Measurements from ENCODE around the gene SLC39A9.

Gene SLC39A9

DNA sequence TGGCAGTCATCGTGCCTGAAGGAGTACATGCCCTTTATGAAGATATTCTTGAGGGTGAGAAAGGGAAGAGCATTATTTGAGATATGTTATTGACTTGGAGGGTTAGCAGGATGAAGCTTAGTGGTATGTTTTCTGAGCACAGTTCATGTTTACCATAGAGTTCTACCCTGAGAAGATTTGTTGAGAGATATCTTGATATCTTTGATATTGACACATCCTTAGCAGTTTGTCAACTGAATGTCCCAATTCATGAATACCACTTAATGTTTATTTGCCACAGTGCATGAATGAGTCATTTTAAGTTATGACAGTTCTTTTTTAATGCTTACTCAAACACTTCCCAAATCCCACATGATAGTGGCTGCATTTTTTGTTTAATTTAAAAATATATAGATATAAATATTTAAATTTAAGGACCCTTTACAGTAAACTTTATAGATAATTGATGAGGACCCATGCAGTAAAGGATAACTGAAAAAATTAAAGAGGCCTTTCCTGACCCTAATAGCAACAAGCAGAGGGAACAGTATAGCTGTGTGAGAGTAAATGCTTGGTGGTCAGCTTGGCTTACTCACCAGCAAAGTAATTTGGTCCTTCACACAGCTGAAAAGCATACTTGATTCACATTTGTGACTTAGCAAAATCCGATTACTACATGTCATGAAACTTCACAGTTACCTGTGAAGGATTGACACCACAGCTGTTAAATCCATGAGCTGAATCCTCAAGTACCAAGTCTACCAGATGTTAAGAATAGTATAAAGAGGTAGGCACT, 25.8 kb downstream of the SLC39A9 start:
- no peak for DNase-seq (ENCODE audit: low read depth)

DNA sequence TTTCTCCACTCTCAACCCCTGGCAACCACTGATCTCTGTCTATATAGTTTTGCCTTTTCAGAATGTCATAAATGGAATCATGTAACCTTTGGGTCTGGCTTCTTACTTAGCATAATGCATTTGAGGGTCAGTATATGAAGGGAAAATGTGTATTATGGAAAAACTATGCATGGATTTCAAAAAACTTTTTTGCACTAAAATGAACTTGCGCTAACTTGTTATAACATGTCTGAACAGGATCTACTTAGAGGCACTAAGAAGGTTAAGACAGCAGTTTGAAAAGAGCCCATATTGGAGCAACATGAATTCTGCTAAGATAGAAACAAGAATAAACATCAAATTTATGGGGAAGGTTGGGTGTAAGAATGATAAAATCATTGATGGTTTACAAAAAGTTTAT, 29.1 kb downstream of the SLC39A9 start:
- DNase-seq (ENCODE audit: low read depth) = no peak

GRCh38 chr14:69428289-69428998, 30.0 kb downstream of the SLC39A9 start:
- no peak for DNase-seq (ENCODE audit: low read depth)

- DNase-seq (ENCODE audit: low read depth) = no peak
These were observed 31.2 kb downstream of the SLC39A9 start for GRCh38 chr14:69429643-69430042.

DNA sequence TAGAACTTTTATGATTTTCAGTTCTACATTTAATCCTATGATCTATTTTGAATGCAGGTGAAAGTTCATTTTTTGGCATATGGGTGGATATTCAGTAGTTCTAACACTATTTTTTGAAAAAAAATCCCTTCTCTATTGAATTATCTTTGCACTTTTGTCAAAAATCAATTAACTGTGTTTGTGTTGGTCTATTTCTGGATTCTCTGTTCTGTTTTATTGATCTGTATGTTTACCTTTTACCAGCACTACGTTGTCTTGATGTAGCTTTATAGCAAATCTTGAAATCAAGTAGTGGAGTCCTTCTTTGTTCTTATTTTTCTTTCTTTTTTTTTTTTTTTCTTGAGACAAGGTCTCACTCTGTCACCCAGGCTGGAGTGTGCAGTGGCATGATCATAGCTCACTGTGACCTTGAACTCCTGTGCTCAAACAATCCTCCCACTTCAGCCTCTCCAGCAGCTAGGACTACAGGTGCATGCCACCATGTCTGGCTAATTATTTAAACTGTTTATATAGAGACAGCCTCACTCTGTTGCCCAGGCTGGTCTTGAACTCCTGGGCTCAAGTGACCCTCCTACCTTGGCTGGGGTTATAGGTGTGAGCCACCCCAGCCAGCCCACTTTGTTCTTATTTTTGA, 31.9 kb downstream of the SLC39A9 start:
- no peak for DNase-seq (ENCODE audit: low read depth)

- no peak for DNase-seq (ENCODE audit: low read depth)
These were observed 33.9 kb downstream of the SLC39A9 start for GRCh38 chr14:69432364-69432763.

DNA sequence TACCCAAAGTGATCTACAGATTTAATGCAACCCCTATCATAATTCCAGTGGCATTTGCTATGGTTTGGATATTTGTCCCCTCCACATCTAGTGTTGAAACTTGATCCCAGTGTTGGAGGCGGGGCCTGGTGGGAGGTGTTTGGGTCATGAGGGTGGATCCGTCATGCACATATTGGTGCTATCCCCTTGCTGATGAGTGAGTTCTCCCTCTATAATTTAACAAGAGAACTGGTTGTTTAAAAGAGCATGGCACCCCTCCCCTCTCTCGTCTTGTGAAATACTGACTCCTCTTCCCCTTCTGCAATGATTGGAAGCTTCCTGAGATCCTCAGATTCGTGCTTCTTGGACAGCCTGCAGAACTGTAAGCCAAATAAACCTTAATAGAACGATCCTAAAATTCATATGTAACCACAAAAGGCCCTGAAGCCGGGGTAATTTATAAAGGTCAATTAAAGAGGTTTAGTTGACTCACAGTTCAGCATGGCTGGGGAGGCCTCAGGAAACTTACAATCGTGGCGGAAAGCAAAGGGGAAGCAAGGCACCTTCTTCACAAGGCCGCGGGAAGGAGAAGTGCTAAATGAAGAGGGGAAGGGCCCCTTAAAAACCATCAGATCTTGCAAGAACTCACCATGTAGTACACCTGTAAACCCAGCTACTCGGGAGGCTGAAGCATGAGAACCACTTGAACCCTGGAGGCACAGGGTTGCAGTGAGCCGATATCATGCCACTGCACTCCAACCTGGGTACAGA, 41.2 kb downstream of the SLC39A9 start:
- no peak for DNase-seq (ENCODE audit: low read depth)

- DNase-seq (ENCODE audit: low read depth) = no peak
These were observed 43.5 kb downstream of the SLC39A9 start for GRCh38 chr14:69441948-69442347.

DNA sequence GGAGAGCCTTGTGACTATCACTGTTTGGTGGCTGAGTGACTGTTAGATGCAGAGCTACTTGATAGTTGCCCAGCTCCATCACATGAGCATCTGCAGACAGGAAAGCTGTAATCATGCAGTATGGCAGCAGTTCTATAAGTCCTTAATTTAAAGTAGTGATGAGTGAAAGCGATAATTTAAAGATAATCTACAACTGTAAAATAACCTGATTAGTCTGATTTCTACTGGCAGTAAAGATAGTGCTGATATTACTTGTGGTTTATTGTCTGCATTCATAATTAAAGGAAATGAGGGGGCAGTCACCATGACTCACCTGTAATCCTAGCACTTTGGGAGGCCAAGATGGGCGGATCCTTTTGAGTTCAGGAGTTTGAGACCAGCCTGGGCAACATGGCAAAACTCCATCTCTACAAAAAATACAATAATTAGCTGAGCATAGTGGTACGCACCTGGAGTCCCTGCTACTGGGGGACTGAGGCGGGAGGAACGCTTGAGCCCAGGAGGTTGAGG, 44.9 kb downstream of the SLC39A9 start:
- DNase-seq (ENCODE audit: low read depth) = no peak

GRCh38 chr14:69449216-69449615, 50.7 kb downstream of the SLC39A9 start:
- no peak for DNase-seq (ENCODE audit: low read depth)

DNA sequence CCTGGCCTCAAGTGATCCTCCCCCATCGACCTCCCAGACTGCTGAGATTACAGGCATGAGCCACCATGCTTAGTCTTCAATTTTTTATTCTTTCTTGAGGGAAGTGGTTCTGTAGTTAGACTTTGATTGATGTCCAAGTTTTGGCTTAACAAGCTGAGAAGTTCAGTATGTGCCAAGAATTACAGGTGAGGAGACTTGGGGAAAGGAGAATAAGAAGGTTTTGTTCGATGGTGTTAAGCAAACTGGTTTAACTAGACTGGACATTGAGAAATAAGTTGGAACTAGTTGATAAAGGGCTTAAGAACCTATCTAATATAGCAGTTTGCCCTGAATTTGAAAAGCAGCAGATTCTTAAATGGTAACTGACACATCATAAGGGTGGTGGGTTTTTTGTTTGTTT, 53.4 kb downstream of the SLC39A9 start:
- DNase-seq (ENCODE audit: low read depth) = no peak

DNA sequence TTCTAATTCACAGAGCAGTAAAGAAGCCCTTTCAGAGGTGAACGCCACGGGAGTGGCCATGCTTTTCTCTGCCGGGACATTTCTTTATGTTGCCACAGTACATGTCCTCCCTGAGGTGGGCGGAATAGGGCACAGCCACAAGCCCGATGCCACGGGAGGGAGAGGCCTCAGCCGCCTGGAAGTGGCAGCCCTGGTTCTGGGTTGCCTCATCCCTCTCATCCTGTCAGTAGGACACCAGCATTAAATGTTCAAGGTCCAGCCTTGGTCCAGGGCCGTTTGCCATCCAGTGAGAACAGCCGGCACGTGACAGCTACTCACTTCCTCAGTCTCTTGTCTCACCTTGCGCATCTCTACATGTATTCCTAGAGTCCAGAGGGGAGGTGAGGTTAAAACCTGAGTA, 59.9 kb downstream of the SLC39A9 start:
- DNase-seq (ENCODE audit: low read depth) = no peak

- no peak for DNase-seq (ENCODE audit: low read depth)
These were observed 60.6 kb downstream of the SLC39A9 start for GRCh38 chr14:69459122-69459521.

DNA sequence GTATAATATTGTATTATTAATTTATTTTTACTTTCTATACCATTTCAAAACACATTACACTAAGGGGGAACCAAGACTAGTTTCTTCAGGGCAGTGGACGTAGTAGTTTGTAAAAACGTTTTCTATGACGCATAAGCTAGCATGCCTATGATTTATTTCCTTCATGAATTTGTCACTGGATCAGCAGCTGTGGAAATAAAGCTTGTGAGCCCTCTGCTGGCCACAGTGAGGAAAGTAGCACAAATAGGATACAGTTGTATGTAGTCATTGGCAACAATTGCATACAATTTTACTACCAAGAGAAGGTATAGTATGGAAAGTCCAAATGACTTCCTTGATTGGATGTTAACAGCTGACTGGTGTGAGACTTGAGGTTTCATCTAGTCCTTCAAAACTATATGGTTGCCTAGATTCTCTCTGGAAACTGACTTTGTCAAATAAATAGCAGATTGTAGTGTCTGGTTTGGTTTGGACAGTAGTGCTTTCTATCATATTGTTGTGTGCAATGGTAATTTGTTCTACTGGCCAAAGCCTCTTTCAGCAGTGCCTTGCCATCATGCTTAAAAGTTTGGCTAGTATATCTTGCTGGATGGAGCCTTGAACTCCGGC, 61.7 kb downstream of the SLC39A9 start:
- DNase-seq (ENCODE audit: low read depth) = no peak

DNA sequence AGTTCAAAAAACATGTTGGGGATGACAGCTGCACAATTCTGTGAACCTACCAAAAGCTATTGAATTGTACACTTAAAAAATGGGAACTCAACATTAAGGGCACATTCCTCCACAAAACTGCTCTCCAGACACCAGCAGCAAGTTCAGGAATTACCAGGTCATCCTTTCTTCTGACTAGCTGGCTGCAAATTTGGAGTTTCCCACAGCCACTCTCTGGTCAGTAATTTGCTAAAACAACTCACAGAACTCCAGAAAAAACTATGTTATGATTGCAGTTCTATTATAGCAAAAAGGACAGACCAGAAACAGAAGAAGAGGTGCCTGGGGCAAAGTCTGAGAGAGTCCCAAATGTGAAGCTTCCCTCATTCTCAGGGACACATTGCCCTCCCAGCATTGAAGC, 65.9 kb downstream of the SLC39A9 start:
- no peak for DNase-seq (ENCODE audit: low read depth)

GRCh38 chr14:69464829-69465228, 66.3 kb downstream of the SLC39A9 start:
- DNase-seq (ENCODE audit: low read depth) = no peak

- no peak for DNase-seq (ENCODE audit: low read depth)
These were observed 70.5 kb downstream of the SLC39A9 start for GRCh38 chr14:69468949-69469348.

DNA sequence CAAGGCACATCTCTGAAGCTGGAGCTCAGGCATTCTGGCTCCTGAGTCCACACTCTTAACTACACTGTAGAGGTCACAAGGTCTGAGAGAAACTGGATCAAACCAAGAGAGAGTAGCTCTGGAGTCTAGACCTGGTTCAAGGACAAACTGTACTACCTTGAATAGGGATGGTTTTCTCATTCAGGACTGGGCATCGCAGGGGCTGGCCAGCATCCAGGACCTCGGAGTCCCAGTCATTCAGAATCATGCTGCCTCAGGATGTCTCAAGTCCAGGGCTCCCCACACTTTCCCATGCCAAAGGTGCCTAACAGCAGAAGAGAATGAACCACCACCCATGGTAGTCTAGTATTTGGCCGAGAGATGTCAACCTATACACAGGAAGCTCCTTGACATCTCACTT, 72.9 kb downstream of the SLC39A9 start:
- no peak for DNase-seq (ENCODE audit: low read depth)

- DNase-seq (ENCODE audit: low read depth) = no peak
These were observed 73.4 kb downstream of the SLC39A9 start for GRCh38 chr14:69471916-69472315.

- DNase-seq (ENCODE audit: low read depth) = no peak
These were observed 74.8 kb downstream of the SLC39A9 start for GRCh38 chr14:69473260-69473659.

DNA sequence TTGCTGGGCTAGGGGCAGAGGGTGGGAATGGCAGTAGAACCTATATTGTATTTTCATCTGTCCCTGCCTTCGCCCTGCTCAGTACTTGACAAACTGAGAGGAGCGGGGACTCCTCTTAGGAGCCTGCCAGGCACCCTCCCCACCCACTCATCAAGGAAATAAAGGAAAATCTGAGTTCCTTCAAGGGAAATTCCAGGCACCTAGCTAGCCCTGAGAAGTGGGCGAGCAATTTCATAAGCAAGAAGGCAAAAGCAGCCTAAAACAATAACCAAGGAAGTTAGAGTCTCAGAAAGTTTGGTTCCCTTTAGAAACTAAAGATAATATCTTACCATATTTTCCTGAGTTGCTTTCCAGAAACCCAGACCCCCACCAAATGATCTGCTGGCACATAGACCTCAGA, 75.5 kb downstream of the SLC39A9 start:
- DNase-seq (ENCODE audit: low read depth) = no peak

Data from stimulated activated CD8-positive, alpha-beta memory T cell treated with anti-CD3 and anti-CD28 coated beads, Interleukin-15, amount 100 ng/mL, for 24 hours (primary cell).